ENCODE measurements around the gene EBF3. TPM values are rescaled to one million over a fixed set of nuclear protein-coding genes. Genes with fewer than 3 reads are reported as not detected.

Gene EBF3
- total RNA-seq, 1 donor from 2014 or later, result 33.4 TPM

- Histone ChIP-seq H3K9me3 (ENCODE audit: control insufficient read depth in 3 of 3, low read length in 3 of 3) (no peaks in the 10 kb centered on the region), H3K9ac (ENCODE audit: low read depth in 1 of 3, low read length in 3 of 3) (no peak overlapping the region), H3K27ac (ENCODE audit: low read depth, low read length) (no peak overlapping the region), H3K4me1 (ENCODE audit: control insufficient read depth in 3 of 3, insufficient read depth in 3 of 3, low read length in 3 of 3) (peaks cover 2 to 9% (median 6%) of the 10 kb centered on the region in 3 donors), H3K36me3 (ENCODE audit: control insufficient read depth in 3 of 3, insufficient read depth in 3 of 3, low read length in 3 of 3) (peaks cover 5 to 14% (median 8%) of the 10 kb centered on the region in 3 donors), H3K4me3 (ENCODE audit: low read length in 3 of 3) (no peak overlapping the region), H3K27me3 (ENCODE audit: control insufficient read depth in 3 of 3, insufficient read depth in 3 of 3, low read length in 3 of 3) (no peaks in the 10 kb centered on the region)
Measured at GRCh38 chr10:129833994-129834739, 129.9 kb downstream of the EBF3 start.

DNA sequence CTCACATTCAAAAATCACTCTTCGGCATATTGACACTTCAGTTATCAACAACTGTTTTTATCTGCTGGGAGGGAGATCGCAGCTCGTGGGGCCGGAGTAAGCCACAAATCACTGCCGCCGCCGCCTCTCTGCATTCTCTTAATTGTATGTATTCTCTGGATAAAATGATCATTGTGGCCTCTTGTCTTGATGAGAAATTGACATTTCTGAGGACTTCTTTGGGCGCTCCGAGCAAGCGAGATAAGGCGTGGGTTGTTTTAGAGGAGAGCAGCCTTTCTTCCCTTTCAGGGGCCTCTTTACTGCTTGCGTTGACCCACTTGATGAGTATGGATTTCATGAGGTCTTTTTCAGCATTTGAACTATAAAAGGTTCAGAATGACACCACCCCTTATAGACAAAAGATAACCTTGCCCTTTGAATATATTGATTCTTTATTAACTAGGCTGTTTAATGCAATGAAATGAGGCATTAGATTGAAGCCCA, 130.6 kb downstream of the EBF3 start:
- no peak overlapping the region for H3K4me3 ChIP-seq (ENCODE audit: low read length in 3 of 3)
- no peak overlapping the region for H3K27ac ChIP-seq (ENCODE audit: low read depth, low read length)
- no peak overlapping the region for H3K9ac ChIP-seq (ENCODE audit: low read depth in 1 of 3, low read length in 3 of 3)
- H3K36me3 ChIP-seq (ENCODE audit: control insufficient read depth in 3 of 3, insufficient read depth in 3 of 3, low read length in 3 of 3), result peaks cover 0 to 8% (median 4%) of the 10 kb centered on the region in 3 donors
- no peaks in the 10 kb centered on the region for H3K9me3 ChIP-seq (ENCODE audit: control insufficient read depth in 3 of 3, low read length in 3 of 3)
- H3K27me3 ChIP-seq (ENCODE audit: control insufficient read depth in 3 of 3, insufficient read depth in 3 of 3, low read length in 3 of 3), result no peaks in the 10 kb centered on the region
- H3K4me1 ChIP-seq (ENCODE audit: control insufficient read depth in 3 of 3, insufficient read depth in 3 of 3, low read length in 3 of 3), result peaks cover 2 to 9% (median 6%) of the 10 kb centered on the region in 3 donors

GRCh38 chr10:129832573-129833467, 131.3 kb downstream of the EBF3 start:
- Histone ChIP-seq H3K9ac (ENCODE audit: low read depth in 1 of 3, low read length in 3 of 3) (no peak overlapping the region), H3K4me3 (ENCODE audit: low read length in 3 of 3) (peak overlapping the region in 1 of 3 donors; percentile 22), H3K27ac (ENCODE audit: low read depth, low read length) (peak overlapping the region; percentile 26), H3K36me3 (ENCODE audit: control insufficient read depth in 3 of 3, insufficient read depth in 3 of 3, low read length in 3 of 3) (peaks cover 0 to 2% (median 1%) of the 10 kb centered on the region in 3 donors), H3K9me3 (ENCODE audit: control insufficient read depth in 3 of 3, low read length in 3 of 3) (no peaks in the 10 kb centered on the region), H3K27me3 (ENCODE audit: control insufficient read depth in 3 of 3, insufficient read depth in 3 of 3, low read length in 3 of 3) (no peaks in the 10 kb centered on the region), H3K4me1 (ENCODE audit: control insufficient read depth in 3 of 3, insufficient read depth in 3 of 3, low read length in 3 of 3) (peaks cover 2 to 9% (median 6%) of the 10 kb centered on the region in 3 donors)

DNA sequence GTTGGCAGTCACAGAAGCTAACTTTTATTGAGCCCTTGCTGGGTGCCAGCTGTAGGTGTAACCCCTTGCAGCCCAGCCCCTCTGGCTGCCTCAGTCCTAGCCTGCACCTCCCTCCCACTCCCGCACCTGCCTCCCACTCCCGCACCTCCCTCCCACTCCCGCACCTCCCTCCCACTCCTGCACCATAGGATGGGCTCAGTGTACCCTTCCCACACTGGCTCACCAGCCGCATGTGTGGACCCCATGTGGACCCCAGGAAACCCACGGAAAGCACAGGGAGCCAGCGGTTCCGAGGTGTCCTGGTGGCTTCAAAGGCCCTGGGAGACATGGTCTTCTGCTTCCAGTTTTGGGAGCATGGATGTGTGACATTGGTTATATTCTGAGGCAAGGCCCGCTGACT, 132.9 kb downstream of the EBF3 start:
- Histone ChIP-seq H3K9me3 (ENCODE audit: control insufficient read depth in 3 of 3, low read length in 3 of 3) (no peaks in the 10 kb centered on the region), H3K27ac (ENCODE audit: low read depth, low read length) (no peak overlapping the region), H3K9ac (ENCODE audit: low read depth in 1 of 3, low read length in 3 of 3) (no peak overlapping the region), H3K36me3 (ENCODE audit: control insufficient read depth in 3 of 3, insufficient read depth in 3 of 3, low read length in 3 of 3) (no peaks in the 10 kb centered on the region), H3K4me3 (ENCODE audit: low read length in 3 of 3) (no peak overlapping the region), H3K27me3 (ENCODE audit: control insufficient read depth in 3 of 3, insufficient read depth in 3 of 3, low read length in 3 of 3) (no peaks in the 10 kb centered on the region), H3K4me1 (ENCODE audit: control insufficient read depth in 3 of 3, insufficient read depth in 3 of 3, low read length in 3 of 3) (peaks cover 2 to 9% (median 6%) of the 10 kb centered on the region in 3 donors)

GRCh38 chr10:129825826-129826225, 138.2 kb downstream of the EBF3 start:
- H3K9me3 ChIP-seq (ENCODE audit: control insufficient read depth in 3 of 3, low read length in 3 of 3), result no peaks in the 10 kb centered on the region

GRCh38 chr10:129825221-129825620, 138.9 kb downstream of the EBF3 start:
- Histone ChIP-seq H3K27ac (ENCODE audit: low read depth, low read length) (no peak overlapping the region), H3K36me3 (ENCODE audit: control insufficient read depth in 3 of 3, insufficient read depth in 3 of 3, low read length in 3 of 3) (no peaks in the 10 kb centered on the region), H3K4me1 (ENCODE audit: control insufficient read depth in 3 of 3, insufficient read depth in 3 of 3, low read length in 3 of 3) (no peaks in the 10 kb centered on the region), H3K9ac (ENCODE audit: low read depth in 1 of 3, low read length in 3 of 3) (no peak overlapping the region), H3K4me3 (ENCODE audit: low read length in 3 of 3) (no peak overlapping the region), H3K9me3 (ENCODE audit: control insufficient read depth in 3 of 3, low read length in 3 of 3) (no peaks in the 10 kb centered on the region), H3K27me3 (ENCODE audit: control insufficient read depth in 3 of 3, insufficient read depth in 3 of 3, low read length in 3 of 3) (no peaks in the 10 kb centered on the region)

More at GRCh38 chr10:129825826-129826225, 138.2 kb downstream of the EBF3 start:
- H3K36me3 ChIP-seq (ENCODE audit: control insufficient read depth in 3 of 3, insufficient read depth in 3 of 3, low read length in 3 of 3), result no peaks in the 10 kb centered on the region
- no peak overlapping the region for H3K9ac ChIP-seq (ENCODE audit: low read depth in 1 of 3, low read length in 3 of 3)
- H3K4me3 ChIP-seq (ENCODE audit: low read length in 3 of 3), result no peak overlapping the region
- H3K4me1 ChIP-seq (ENCODE audit: control insufficient read depth in 3 of 3, insufficient read depth in 3 of 3, low read length in 3 of 3), result no peaks in the 10 kb centered on the region
- H3K27me3 ChIP-seq (ENCODE audit: control insufficient read depth in 3 of 3, insufficient read depth in 3 of 3, low read length in 3 of 3), result no peaks in the 10 kb centered on the region
- no peak overlapping the region for H3K27ac ChIP-seq (ENCODE audit: low read depth, low read length)

GRCh38 chr10:129820451-129820850, 143.6 kb downstream of the EBF3 start:
- no peak overlapping the region for H3K4me3 ChIP-seq (ENCODE audit: low read length in 3 of 3)
- H3K9me3 ChIP-seq (ENCODE audit: control insufficient read depth in 3 of 3, low read length in 3 of 3), result no peaks in the 10 kb centered on the region
- no peaks in the 10 kb centered on the region for H3K36me3 ChIP-seq (ENCODE audit: control insufficient read depth in 3 of 3, insufficient read depth in 3 of 3, low read length in 3 of 3)
- no peak overlapping the region for H3K9ac ChIP-seq (ENCODE audit: low read depth in 1 of 3, low read length in 3 of 3)
- no peak overlapping the region for H3K27ac ChIP-seq (ENCODE audit: low read depth, low read length)
- no peaks in the 10 kb centered on the region for H3K4me1 ChIP-seq (ENCODE audit: control insufficient read depth in 3 of 3, insufficient read depth in 3 of 3, low read length in 3 of 3)
- H3K27me3 ChIP-seq (ENCODE audit: control insufficient read depth in 3 of 3, insufficient read depth in 3 of 3, low read length in 3 of 3), result peaks cover 0 to 7% (median 0%) of the 10 kb centered on the region in 3 donors

GRCh38 chr10:129816656-129817045, 147.4 kb downstream of the EBF3 start:
- peaks cover 2 to 10% (median 4%) of the 10 kb centered on the region in 3 donors for H3K27me3 ChIP-seq (ENCODE audit: control insufficient read depth in 3 of 3, insufficient read depth in 3 of 3, low read length in 3 of 3)
- no peaks in the 10 kb centered on the region for H3K36me3 ChIP-seq (ENCODE audit: control insufficient read depth in 3 of 3, insufficient read depth in 3 of 3, low read length in 3 of 3)
- H3K4me1 ChIP-seq (ENCODE audit: control insufficient read depth in 3 of 3, insufficient read depth in 3 of 3, low read length in 3 of 3), result no peaks in the 10 kb centered on the region
- no peak overlapping the region for H3K9ac ChIP-seq (ENCODE audit: low read depth in 1 of 3, low read length in 3 of 3)
- H3K9me3 ChIP-seq (ENCODE audit: control insufficient read depth in 3 of 3, low read length in 3 of 3), result no peaks in the 10 kb centered on the region
- H3K4me3 ChIP-seq (ENCODE audit: low read length in 3 of 3), result no peak overlapping the region
- H3K27ac ChIP-seq (ENCODE audit: low read depth, low read length), result no peak overlapping the region

- Histone ChIP-seq H3K9ac (ENCODE audit: low read depth in 1 of 3, low read length in 3 of 3) (no peak overlapping the region), H3K4me3 (ENCODE audit: low read length in 3 of 3) (no peak overlapping the region), H3K9me3 (ENCODE audit: control insufficient read depth in 3 of 3, low read length in 3 of 3) (no peaks in the 10 kb centered on the region), H3K4me1 (ENCODE audit: control insufficient read depth in 3 of 3, insufficient read depth in 3 of 3, low read length in 3 of 3) (no peaks in the 10 kb centered on the region), H3K27me3 (ENCODE audit: control insufficient read depth in 3 of 3, insufficient read depth in 3 of 3, low read length in 3 of 3) (peaks cover 4 to 16% (median 7%) of the 10 kb centered on the region in 3 donors), H3K27ac (ENCODE audit: low read depth, low read length) (no peak overlapping the region), H3K36me3 (ENCODE audit: control insufficient read depth in 3 of 3, insufficient read depth in 3 of 3, low read length in 3 of 3) (no peaks in the 10 kb centered on the region)
Measured at GRCh38 chr10:129815898-129816655, 148.0 kb downstream of the EBF3 start.
